HG03135 (cell line): Measurements from ENCODE around the gene TANC2.

Source experiments
- ATAC-seq: cut with Tn5 transposase; IDR thresholded peaks from one replicate; pipeline ENCODE4 v1.9.1; 2021; ENCODE audit warnings: mild to moderate bottlenecking, moderate library complexity; ENCODE audit not compliant: unreplicated experiment

The TANC2 gene

GRCh38 chr17:62965686-62966425, at the start of gene TANC2:
TANC2 (plus strand) TSS chr17:62966235; CDS start chr17:63009560, 43,325 bp downstream.
- peak; percentile 64 for ATAC-seq

GRCh38 chr17:62916684-62917571, 49.1 kb upstream of the TANC2 start:
- no peak for ATAC-seq

GRCh38 chr17:62919388-62919787, 46.6 kb upstream of the TANC2 start:
- no peak for ATAC-seq

GRCh38 chr17:62920300-62920699, 45.7 kb upstream of the TANC2 start:
- ATAC-seq, result no peak

- no peak for ATAC-seq
Measured at GRCh38 chr17:62921817-62922216, 44.2 kb upstream of the TANC2 start.

GRCh38 chr17:62923258-62924150, 42.5 kb upstream of the TANC2 start:
- ATAC-seq, result no peak

GRCh38 chr17:62925267-62925836, 40.7 kb upstream of the TANC2 start:
- ATAC-seq, result no peak

GRCh38 chr17:62927083-62927482, 39.0 kb upstream of the TANC2 start:
- no peak for ATAC-seq

GRCh38 chr17:62929320-62929719, 36.7 kb upstream of the TANC2 start:
- ATAC-seq, result no peak

- no peak for ATAC-seq
Measured at GRCh38 chr17:62931101-62931500, 34.9 kb upstream of the TANC2 start.

- ATAC-seq, result no peak
Measured at GRCh38 chr17:62933501-62934385, 32.3 kb upstream of the TANC2 start.

GRCh38 chr17:62935098-62935497, 30.9 kb upstream of the TANC2 start:
- ATAC-seq, result no peak

GRCh38 chr17:62935523-62935922, 30.5 kb upstream of the TANC2 start:
- ATAC-seq, result no peak

- no peak for ATAC-seq
Measured at GRCh38 chr17:62937606-62938005, 28.4 kb upstream of the TANC2 start.

- no peak for ATAC-seq
Measured at GRCh38 chr17:62941358-62941991, 24.6 kb upstream of the TANC2 start.

GRCh38 chr17:62948370-62948769, 17.7 kb upstream of the TANC2 start:
- no peak for ATAC-seq

GRCh38 chr17:62949036-62949435, 17.0 kb upstream of the TANC2 start:
- ATAC-seq, result no peak

GRCh38 chr17:62950067-62950466, 16.0 kb upstream of the TANC2 start:
- ATAC-seq, result no peak

GRCh38 chr17:62955841-62956352, 10.1 kb upstream of the TANC2 start:
- ATAC-seq, result no peak
